ENCODE data around the gene ZNF618.

ZNF618 gene

GRCh38 chr9:113992276-113992951 is 116.3 kb downstream of the ZNF618 start:
- TF ChIP-seq CTCF (IDR thresholded peaks at IDR 0.05; ENCODE audit: low read depth, low read length, poor library complexity, severe bottlenecking) (no peak), EZH2phosphoT487 (IDR thresholded peaks at IDR 0.05; ENCODE audit: borderline replicate concordance, low read length) (no peak)
- Histone ChIP-seq H3K4me1 (ENCODE audit: control insufficient read depth, low read length) (peaks cover 7% of the 10 kb centered on the region), H3K27me3 (ENCODE audit: control insufficient read depth, low read length) (peaks cover 6% of the 10 kb centered on the region; the same call in 1 of the 2 replicates), H4K20me1 (ENCODE audit: control insufficient read depth, insufficient read depth, low read depth, low read length) (peaks cover 3% of the 10 kb centered on the region; the same call in 1 of the 2 replicates), H3K9me3 (ENCODE audit: control insufficient read depth, insufficient read depth, low read length) (no peaks in the 10 kb centered on the region), H3K4me2 (ENCODE audit: low read length) (no peak overlapping the region), H3K36me3 (ENCODE audit: control insufficient read depth, low read length) (no peaks in the 10 kb centered on the region), H3F3A (ENCODE audit: control insufficient read depth, insufficient read depth) (no peaks in the 10 kb centered on the region), H3K79me2 (ENCODE audit: control insufficient read depth, low read length) (no peaks in the 10 kb centered on the region), H3K9me2 (replicated peaks; ENCODE audit: control insufficient read depth, low read length) (no peaks in the 10 kb centered on the region), H3K4me3 (ENCODE audit: low read length) (no peak overlapping the region), H3K27ac (ENCODE audit: low read depth, low read length) (no peak overlapping the region)

DNA sequence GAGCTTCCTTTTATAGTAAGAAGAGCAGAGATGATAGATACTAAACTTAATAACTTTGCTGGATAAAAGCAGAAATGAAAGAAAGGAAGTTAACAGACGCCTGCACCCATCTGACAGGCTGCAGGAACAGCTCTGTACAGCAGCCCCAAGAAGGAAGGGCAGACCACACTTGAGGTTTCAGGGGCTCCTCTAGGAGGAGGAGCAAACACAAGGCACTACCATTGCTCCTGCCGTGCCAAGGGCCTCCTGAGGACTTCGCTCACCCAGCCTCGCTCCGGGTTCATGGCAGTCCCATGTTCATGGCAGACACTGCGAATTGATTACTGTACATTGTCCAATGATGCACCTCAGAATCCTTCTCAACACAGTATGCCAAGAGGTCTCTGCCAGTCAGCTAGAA is 116.9 kb downstream of the ZNF618 start:
- H3K9me2 ChIP-seq (replicated peaks; ENCODE audit: control insufficient read depth, low read length), result no peaks in the 10 kb centered on the region
- H4K20me1 ChIP-seq (ENCODE audit: control insufficient read depth, insufficient read depth, low read depth, low read length), result peaks cover 3% of the 10 kb centered on the region; the same call in 1 of the 2 replicates
- no peak overlapping the region for H3K4me3 ChIP-seq (ENCODE audit: low read length)
- H3K4me2 ChIP-seq (ENCODE audit: low read length), result no peak overlapping the region
- no peaks in the 10 kb centered on the region for H3K79me2 ChIP-seq (ENCODE audit: control insufficient read depth, low read length)
- H3K9me3 ChIP-seq (ENCODE audit: control insufficient read depth, insufficient read depth, low read length), result no peaks in the 10 kb centered on the region
- H3K36me3 ChIP-seq (ENCODE audit: control insufficient read depth, low read length), result no peaks in the 10 kb centered on the region
- H3K4me1 ChIP-seq (ENCODE audit: control insufficient read depth, low read length), result peaks cover 7% of the 10 kb centered on the region
- H3F3A ChIP-seq (ENCODE audit: control insufficient read depth, insufficient read depth), result no peaks in the 10 kb centered on the region
- TF ChIP-seq EZH2phosphoT487 (IDR thresholded peaks at IDR 0.05; ENCODE audit: borderline replicate concordance, low read length), result no peak
- TF ChIP-seq CTCF (IDR thresholded peaks at IDR 0.05; ENCODE audit: low read depth, low read length, poor library complexity, severe bottlenecking), result no peak
- peaks cover 6% of the 10 kb centered on the region; the same call in 1 of the 2 replicates for H3K27me3 ChIP-seq (ENCODE audit: control insufficient read depth, low read length)
- no peak overlapping the region for H3K27ac ChIP-seq (ENCODE audit: low read depth, low read length)

DNA sequence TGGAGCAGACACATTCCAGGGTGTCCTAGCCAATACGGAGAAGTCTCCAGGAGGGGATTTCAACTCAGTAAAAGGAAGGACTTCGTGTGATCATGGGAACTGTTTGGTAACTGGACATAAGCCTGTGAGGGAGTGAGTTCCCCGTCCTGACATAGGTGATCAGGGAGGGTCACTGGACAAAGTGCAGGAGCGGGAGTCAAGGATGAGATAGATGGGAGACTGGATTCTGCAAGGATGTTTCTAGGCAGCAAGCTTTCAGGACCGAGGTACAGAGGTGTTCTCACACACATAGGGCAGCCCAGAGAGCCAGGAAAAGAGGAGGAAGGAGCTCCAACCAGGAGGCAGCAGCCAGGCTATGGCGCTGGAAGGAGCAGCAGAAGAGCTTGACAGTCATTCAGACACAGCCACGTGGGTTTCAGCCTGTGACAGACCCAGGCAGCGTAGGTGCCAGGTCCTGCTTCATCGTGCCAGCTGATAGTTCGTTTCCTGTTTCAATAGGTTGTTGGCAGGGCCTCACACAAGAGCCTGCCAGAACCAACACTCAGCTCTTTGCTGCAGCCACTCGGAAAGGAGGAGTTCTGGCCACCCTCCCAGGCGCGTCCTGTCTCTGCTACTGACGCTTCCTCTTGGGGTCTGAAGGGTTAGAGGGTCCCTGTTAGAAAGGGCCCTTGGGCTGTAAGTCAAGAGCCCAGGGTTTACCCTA is 117.9 kb downstream of the ZNF618 start:
- Histone ChIP-seq H3K9me2 (replicated peaks; ENCODE audit: control insufficient read depth, low read length) (no peaks in the 10 kb centered on the region), H3K27ac (ENCODE audit: low read depth, low read length) (no peak overlapping the region), H3F3A (ENCODE audit: control insufficient read depth, insufficient read depth) (no peaks in the 10 kb centered on the region), H3K9me3 (ENCODE audit: control insufficient read depth, insufficient read depth, low read length) (no peaks in the 10 kb centered on the region), H3K36me3 (ENCODE audit: control insufficient read depth, low read length) (no peaks in the 10 kb centered on the region), H3K4me1 (ENCODE audit: control insufficient read depth, low read length) (peaks cover 7% of the 10 kb centered on the region), H3K79me2 (ENCODE audit: control insufficient read depth, low read length) (no peaks in the 10 kb centered on the region), H3K4me3 (ENCODE audit: low read length) (no peak overlapping the region), H4K20me1 (ENCODE audit: control insufficient read depth, insufficient read depth, low read depth, low read length) (peaks cover 3% of the 10 kb centered on the region; the same call in 1 of the 2 replicates), H3K4me2 (ENCODE audit: low read length) (no peak overlapping the region), H3K27me3 (ENCODE audit: control insufficient read depth, low read length) (peaks cover 6% of the 10 kb centered on the region; the same call in 1 of the 2 replicates)
- TF ChIP-seq CTCF (IDR thresholded peaks at IDR 0.05; ENCODE audit: low read depth, low read length, poor library complexity, severe bottlenecking) (no peak), EZH2phosphoT487 (IDR thresholded peaks at IDR 0.05; ENCODE audit: borderline replicate concordance, low read length) (no peak)
